Endothelial cell of umbilical vein (primary cell): ENCODE results near the gene KRT3. TPM values are rescaled to one million over a fixed set of nuclear protein-coding genes. Genes with fewer than 3 reads are reported as not detected.

Source experiments
- BruUV-seq: library from RNA; stranded (reverse); fragments of 400-500 nt; replicated peaks from 2 replicates; lab custom pipeline; 2021; lab: Mats Ljungman, UMichigan
- CTCF ChIA-PET: fragments of 300-600, 350-600 bp; sonication (Branson Sonifier 250); formaldehyde crosslinking; loops from one replicate; lab custom pipeline; 2021; ENCODE audit warnings: antibody characterized with exemption, inconsistent platforms; lab: Charles Lee
- POLR2A ChIA-PET: fragments of 300-600, 350-600 bp; sonication (Branson Sonifier 250); formaldehyde crosslinking; loops from one replicate; lab custom pipeline; 2021; ENCODE audit warnings: antibody characterized with exemption, inconsistent platforms; lab: Charles Lee
- DNase-seq: peaks from one replicate; pipeline ENCODE4 v3.0.0-alpha.2; 2011; ENCODE audit warnings: low read depth, low spot score
- FAIRE-seq: peaks from 2 replicates; lab custom pipeline; 2011; peaks lifted over from hg19 to GRCh38; lab: Jason Lieb, UNC
- H2AFZ ChIP-seq: 2 replicates; pipeline ENCODE4 v1.6.0; 2012; ENCODE audit warnings: low read depth, low read length, control low read depth, inconsistent platforms
- H3K27ac ChIP-seq: 2 replicates; pipeline ENCODE4 v1.5.1; 2011; ENCODE audit warnings: low read depth, mild to moderate bottlenecking, control low read depth, low read length, moderate library complexity; ENCODE audit not compliant: insufficient read depth
- H3K27me3 ChIP-seq, 2 experiments: 2 replicates each; pipeline versions ENCODE4 v1.6.0 to v1.6.1; 2011; ENCODE audit warnings: low read length in 2 of 2, mixed read lengths in 1 of 2; ENCODE audit not compliant: control insufficient read depth in 2 of 2, insufficient read depth in 2 of 2
- H3K36me3 ChIP-seq, 2 experiments: 2 replicates in 1 of 2; 3 replicates in 1 of 2; pipeline ENCODE4 v1.5.1; 2011; ENCODE audit warnings: low read length in 2 of 2, mild to moderate bottlenecking in 1 of 2, moderate library complexity in 1 of 2; ENCODE audit not compliant: control insufficient read depth in 2 of 2, insufficient read depth in 2 of 2; ENCODE audit errors: extremely low read depth in 1 of 2
- H3K4me1 ChIP-seq: 3 replicates; pipeline ENCODE4 v1.5.1; 2011; ENCODE audit warnings: mild to moderate bottlenecking, low read length; ENCODE audit not compliant: control insufficient read depth, insufficient read depth; ENCODE audit errors: extremely low read depth
- H3K4me2 ChIP-seq: 2 replicates; pipeline ENCODE4 v1.6.1; 2011; ENCODE audit warnings: low read length, control low read depth, mixed read lengths; ENCODE audit not compliant: insufficient read depth
- H3K4me3 ChIP-seq, 3 experiments: fragments of 200-600 bp in 1 of 3; sonication (generic), shearing (Covaris generic) in 1 of 3; replicated peaks in 1 of 3; 2 replicates each; pipeline ENCODE4 v1.5.1; 2011 to 2016; ENCODE audit warnings: control low read depth in 3 of 3, low read length in 3 of 3, mild to moderate bottlenecking in 2 of 3, inconsistent platforms in 1 of 3, low read depth in 1 of 3, moderate library complexity in 1 of 3; ENCODE audit not compliant: insufficient read depth in 1 of 3
- H3K79me2 ChIP-seq: 2 replicates; pipeline ENCODE4 v1.6.0; 2012; ENCODE audit warnings: low read length, inconsistent platforms; ENCODE audit not compliant: control insufficient read depth, insufficient read depth
- H3K9ac ChIP-seq: replicated peaks from 2 replicates; pipeline ENCODE3; 2011; ENCODE audit warnings: low read length, control low read depth; ENCODE audit not compliant: insufficient read depth; ENCODE audit errors: extremely low read depth
- H3K9me1 ChIP-seq: replicated peaks from 3 replicates; pipeline ENCODE4 v1.6.0; 2011; ENCODE audit warnings: mild to moderate bottlenecking, low read length; ENCODE audit not compliant: control insufficient read depth, insufficient read depth; ENCODE audit errors: extremely low read depth
- H3K9me3 ChIP-seq: replicated peaks from 2 replicates; pipeline ENCODE4 v1.5.1; 2012; ENCODE audit warnings: low read length, inconsistent platforms; ENCODE audit not compliant: control insufficient read depth, insufficient read depth
- H4K20me1 ChIP-seq: replicated peaks from 2 replicates; pipeline ENCODE3; 2011; ENCODE audit warnings: mild to moderate bottlenecking, low read length; ENCODE audit not compliant: control insufficient read depth, insufficient read depth; ENCODE audit errors: extremely low read depth
- EZH2 ChIP-seq: IDR thresholded peaks from 2 replicates; pipeline ENCODE4 v1.6.1; 2012; ENCODE audit warnings: borderline replicate concordance, low read depth, mild to moderate bottlenecking, moderate library complexity, low read length, inconsistent platforms; ENCODE audit not compliant: severe bottlenecking
- FOS ChIP-seq: IDR thresholded peaks from 2 replicates; pipeline ENCODE4 v1.6.1; 2011; ENCODE audit warnings: mild to moderate bottlenecking, low read length, moderate library complexity, borderline replicate concordance; ENCODE audit not compliant: insufficient read depth
- GATA2 ChIP-seq: IDR thresholded peaks from 2 replicates; pipeline ENCODE4 v1.7.0; 2011; ENCODE audit warnings: low read depth, mild to moderate bottlenecking, moderate library complexity, mixed read lengths, low read length; ENCODE audit not compliant: insufficient read length, insufficient read depth
- JUN ChIP-seq: IDR thresholded peaks from 2 replicates; pipeline ENCODE4 v1.6.1; 2011; ENCODE audit warnings: borderline replicate concordance, low read depth; ENCODE audit not compliant: insufficient read length, insufficient read depth
- MYC ChIP-seq: IDR thresholded peaks from one replicate; pipeline ENCODE4 v1.6.1; 2011; ENCODE audit warnings: mild to moderate bottlenecking, low read depth, low read length
- POLR2A ChIP-seq: IDR thresholded peaks from 2 replicates; pipeline ENCODE4 v1.6.1; 2012; ENCODE audit warnings: low read depth, mild to moderate bottlenecking, control low read depth, low read length
- POLR2AphosphoS5 ChIP-seq: IDR thresholded peaks from 2 replicates; pipeline ENCODE4 v1.6.1; 2012; ENCODE audit warnings: low read depth, mild to moderate bottlenecking, control low read depth, low read length, moderate library complexity; ENCODE audit not compliant: insufficient read depth
- dilution Hi-C: fragments of 300-500 bp; cut with MboI; formaldehyde crosslinking; loops from one replicate; pipeline ENCODE4 v1.15.0; 2019; ENCODE audit warnings: low sequenced_read_pairs; ENCODE audit not compliant: extremely low pct_ligation_motif_present
- intact Hi-C: fragments of 100-400 bp; cut with micrococcal nuclease; formaldehyde crosslinking; loops from one replicate; pipeline ENCODE4 v1.10.0; 2022
- polyA plus RNA-seq, 4 experiments: library from polyadenylated mRNA; depleted of rRNA in 3 of 4; stranded (reverse) in 3 of 4; unstranded in 1 of 4; fragments of >200 nt; gene quantifications; 2 replicates each; pipeline versions ENCODE4 v1.2.1 to v1.2.3, GENCODE V29; 2011 to 2012; ENCODE audit warnings: missing spikeins in 1 of 4
- total RNA-seq: library from RNA; stranded (reverse); gene quantifications from 2 replicates; pipeline ENCODE4 v1.2.3, GENCODE V29; 2021
- TF ChIP-seq, protein P1 (sequence below), 2 donors: IDR thresholded peaks; 1 replicate in 1 of 2; 2 replicates in 1 of 2; pipeline ENCODE4 v1.5.1; 2011; ENCODE audit warnings: low read length in 2 of 2, mild to moderate bottlenecking in 2 of 2, moderate library complexity in 2 of 2, control low read depth in 1 of 2, inconsistent platforms in 1 of 2, low read depth in 1 of 2; ENCODE audit not compliant: insufficient read depth in 1 of 2; ENCODE audit errors: extremely low read depth in 1 of 2
- TF ChIP-seq, protein P2 (sequence below): IDR thresholded peaks from 2 replicates; pipeline ENCODE4 v1.6.1; 2011; ENCODE audit not compliant: insufficient read depth, insufficient read length

The KRT3 gene
- total and polyA plus RNA-seq, 2 donors (not counting 3 experiments of a cell fraction or from before 2014, with no cell fraction given): not detected

DNA sequence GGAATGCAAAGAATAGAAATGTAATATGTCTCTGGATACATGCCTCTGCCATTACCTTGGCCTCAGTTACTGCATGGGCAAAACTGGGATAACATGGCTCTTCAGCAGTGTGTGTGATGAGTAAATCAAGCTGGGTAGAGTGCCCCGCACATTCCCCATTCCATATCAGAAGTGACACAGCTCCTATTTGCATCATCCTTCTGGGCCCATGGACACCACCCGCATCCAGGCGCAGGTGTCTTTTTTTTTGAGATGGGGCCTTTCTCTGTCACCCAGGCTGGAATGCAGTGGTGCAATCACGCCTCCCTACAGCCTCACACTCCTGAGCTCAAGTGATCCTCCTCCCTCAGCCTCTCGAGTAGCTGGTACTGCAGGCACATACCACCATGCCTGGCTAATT lies 50.4 kb downstream of the KRT3 start:
- intact Hi-C loops (no loop called here), dilution Hi-C loops (no loop called here)
- no peak for FAIRE-seq
- Histone ChIP-seq H2AFZ (no peak overlapping the region), H3K9ac (no peak overlapping the region), H3K27ac (no peak overlapping the region), H3K4me1 (no peaks in the 10 kb centered on the region), H3K4me2 (no peak overlapping the region), H3K4me3 (no peak overlapping the region), H3K27me3 (no peaks in the 10 kb centered on the region), H3K9me3 (no peaks in the 10 kb centered on the region), H3K9me1 (no peaks in the 10 kb centered on the region), H4K20me1 (no peaks in the 10 kb centered on the region), H3K79me2 (no peaks in the 10 kb centered on the region), H3K36me3 (no peaks in the 10 kb centered on the region)
- no TSS peak for BruUV-seq
- TF ChIP-seq, protein P1, sequence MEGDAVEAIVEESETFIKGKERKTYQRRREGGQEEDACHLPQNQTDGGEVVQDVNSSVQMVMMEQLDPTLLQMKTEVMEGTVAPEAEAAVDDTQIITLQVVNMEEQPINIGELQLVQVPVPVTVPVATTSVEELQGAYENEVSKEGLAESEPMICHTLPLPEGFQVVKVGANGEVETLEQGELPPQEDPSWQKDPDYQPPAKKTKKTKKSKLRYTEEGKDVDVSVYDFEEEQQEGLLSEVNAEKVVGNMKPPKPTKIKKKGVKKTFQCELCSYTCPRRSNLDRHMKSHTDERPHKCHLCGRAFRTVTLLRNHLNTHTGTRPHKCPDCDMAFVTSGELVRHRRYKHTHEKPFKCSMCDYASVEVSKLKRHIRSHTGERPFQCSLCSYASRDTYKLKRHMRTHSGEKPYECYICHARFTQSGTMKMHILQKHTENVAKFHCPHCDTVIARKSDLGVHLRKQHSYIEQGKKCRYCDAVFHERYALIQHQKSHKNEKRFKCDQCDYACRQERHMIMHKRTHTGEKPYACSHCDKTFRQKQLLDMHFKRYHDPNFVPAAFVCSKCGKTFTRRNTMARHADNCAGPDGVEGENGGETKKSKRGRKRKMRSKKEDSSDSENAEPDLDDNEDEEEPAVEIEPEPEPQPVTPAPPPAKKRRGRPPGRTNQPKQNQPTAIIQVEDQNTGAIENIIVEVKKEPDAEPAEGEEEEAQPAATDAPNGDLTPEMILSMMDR (IDR thresholded peaks at IDR 0.05; ENCODE audit: extremely low read depth in 1 of 2, insufficient read depth in 1 of 2, low read depth in 1 of 2, low read length in 2 of 2): no peak
- TF ChIP-seq JUN (no peak), POLR2A (no peak)
- CTCF ChIA-PET: interaction anchor here (1.0 kb wide), 1 partner anchor 120 kb away, joined by 5 read pairs; no protein-coding TSS in a partner anchor
- DNase-seq: no peak
- POLR2A ChIA-PET: no interaction called here

DNA sequence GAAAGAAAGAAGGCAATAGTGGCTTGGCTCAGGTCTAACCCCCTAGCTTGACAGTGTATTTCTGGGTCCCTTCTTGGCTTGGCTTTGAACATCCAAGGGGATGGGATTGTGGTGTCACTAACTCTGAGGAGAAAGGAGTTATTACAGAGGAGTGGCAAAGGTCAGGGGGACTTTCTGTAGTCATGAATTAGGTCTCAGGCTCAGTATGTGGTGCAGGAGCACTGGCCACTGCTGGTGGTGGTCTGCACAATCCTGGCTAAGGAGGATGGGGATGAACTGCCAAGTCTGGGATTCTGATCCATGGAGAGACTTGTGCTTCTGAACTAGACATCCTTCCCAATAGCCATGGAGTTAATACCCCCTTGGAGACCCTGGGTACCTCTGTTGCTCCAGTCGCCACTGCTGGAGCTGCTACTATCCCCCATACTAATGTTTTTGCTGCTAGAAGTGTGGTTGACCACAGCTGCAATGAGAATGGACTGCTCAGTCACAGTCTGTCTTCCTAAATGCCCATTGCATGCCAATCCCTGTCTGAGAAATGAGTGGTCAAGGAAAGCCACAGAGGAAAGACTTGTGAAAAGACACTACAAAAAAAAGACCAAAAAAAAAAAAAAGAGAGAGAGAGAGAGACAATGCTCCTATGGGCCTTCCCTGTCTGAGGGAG lies 51.3 kb downstream of the KRT3 start:
- H3K79me2 ChIP-seq: no peaks in the 10 kb centered on the region
- no peaks in the 10 kb centered on the region for H3K27me3 ChIP-seq
- H3K4me1 ChIP-seq: no peaks in the 10 kb centered on the region
- no peak for DNase-seq
- intact Hi-C loops: no loop called here
- no peak overlapping the region for H2AFZ ChIP-seq
- no peak overlapping the region for H3K27ac ChIP-seq
- H3K4me2 ChIP-seq: no peak overlapping the region
- ChIA-PET CTCF (no interaction called here), POLR2A (no interaction called here)
- no peaks in the 10 kb centered on the region for H3K9me1 ChIP-seq
- H4K20me1 ChIP-seq: no peaks in the 10 kb centered on the region
- H3K4me3 ChIP-seq: no peak overlapping the region
- H3K9me3 ChIP-seq: no peaks in the 10 kb centered on the region
- BruUV-seq: no TSS peak
- TF ChIP-seq, protein P1 (IDR thresholded peaks at IDR 0.05; ENCODE audit: extremely low read depth in 1 of 2, insufficient read depth in 1 of 2, low read depth in 1 of 2, low read length in 2 of 2): no peak
- TF ChIP-seq MYC (no peak), JUN (no peak), POLR2A (no peak), EZH2 (no peak), POLR2AphosphoS5 (no peak), FOS (no peak), GATA2 (no peak)
- TF ChIP-seq, protein P2, sequence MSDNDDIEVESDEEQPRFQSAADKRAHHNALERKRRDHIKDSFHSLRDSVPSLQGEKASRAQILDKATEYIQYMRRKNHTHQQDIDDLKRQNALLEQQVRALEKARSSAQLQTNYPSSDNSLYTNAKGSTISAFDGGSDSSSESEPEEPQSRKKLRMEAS: no peak
- H3K36me3 ChIP-seq: no peaks in the 10 kb centered on the region
- no peak overlapping the region for H3K9ac ChIP-seq
- dilution Hi-C loops: no loop called here
- FAIRE-seq: no peak
